Fibroblast of villous mesenchyme (primary cell): Measurements from ENCODE around the gene KCNH3. TPM values are rescaled to one million over a fixed set of nuclear protein-coding genes. Genes with fewer than 3 reads are reported as not detected.

Source experiments
- DNase-seq: peaks from one replicate; pipeline ENCODE4 v3.0.0-alpha.2; 2010; ENCODE audit warnings: low read depth
- H3K4me3 ChIP-seq: 2 replicates; pipeline ENCODE4 v1.5.1; 2011; ENCODE audit warnings: low read depth, mild to moderate bottlenecking, low read length
- total RNA-seq: library from RNA; depleted of rRNA; stranded (reverse); fragments of >200 nt; gene quantifications from 2 replicates; pipeline ENCODE4 v1.2.3, GENCODE V29; 2012
- TF ChIP-seq, protein P1 (sequence below): IDR thresholded peaks from 2 replicates; pipeline ENCODE4 v1.5.1; 2012; ENCODE audit warnings: low read depth, mild to moderate bottlenecking, low read length; ENCODE audit not compliant: insufficient read depth

The KCNH3 gene
- total RNA-seq, 1 donor, result under 0.01 TPM

DNA sequence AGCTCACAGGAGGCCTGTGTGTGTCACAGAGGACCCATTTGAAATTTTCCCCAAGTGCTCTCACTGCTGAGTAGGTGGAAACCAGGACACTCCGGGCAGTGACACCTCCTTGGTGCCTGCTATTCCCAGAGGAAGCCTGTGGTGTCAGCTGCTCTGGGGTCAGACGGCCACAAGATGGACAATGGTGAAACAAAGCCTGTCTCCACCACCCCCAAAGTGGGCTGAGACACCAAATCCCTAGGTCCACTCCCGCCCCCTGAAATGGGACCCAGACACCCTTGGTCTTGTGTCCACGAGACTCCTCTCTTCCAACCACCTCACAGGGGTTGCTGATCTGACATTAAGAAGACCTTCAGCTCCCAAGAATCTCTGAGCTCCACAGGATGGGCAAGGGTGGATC is 7.0 kb downstream of the KCNH3 start:
- TF ChIP-seq, protein P1, sequence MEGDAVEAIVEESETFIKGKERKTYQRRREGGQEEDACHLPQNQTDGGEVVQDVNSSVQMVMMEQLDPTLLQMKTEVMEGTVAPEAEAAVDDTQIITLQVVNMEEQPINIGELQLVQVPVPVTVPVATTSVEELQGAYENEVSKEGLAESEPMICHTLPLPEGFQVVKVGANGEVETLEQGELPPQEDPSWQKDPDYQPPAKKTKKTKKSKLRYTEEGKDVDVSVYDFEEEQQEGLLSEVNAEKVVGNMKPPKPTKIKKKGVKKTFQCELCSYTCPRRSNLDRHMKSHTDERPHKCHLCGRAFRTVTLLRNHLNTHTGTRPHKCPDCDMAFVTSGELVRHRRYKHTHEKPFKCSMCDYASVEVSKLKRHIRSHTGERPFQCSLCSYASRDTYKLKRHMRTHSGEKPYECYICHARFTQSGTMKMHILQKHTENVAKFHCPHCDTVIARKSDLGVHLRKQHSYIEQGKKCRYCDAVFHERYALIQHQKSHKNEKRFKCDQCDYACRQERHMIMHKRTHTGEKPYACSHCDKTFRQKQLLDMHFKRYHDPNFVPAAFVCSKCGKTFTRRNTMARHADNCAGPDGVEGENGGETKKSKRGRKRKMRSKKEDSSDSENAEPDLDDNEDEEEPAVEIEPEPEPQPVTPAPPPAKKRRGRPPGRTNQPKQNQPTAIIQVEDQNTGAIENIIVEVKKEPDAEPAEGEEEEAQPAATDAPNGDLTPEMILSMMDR, result no peak
- DNase-seq, result no peak
- no peak overlapping the region for H3K4me3 ChIP-seq

DNA sequence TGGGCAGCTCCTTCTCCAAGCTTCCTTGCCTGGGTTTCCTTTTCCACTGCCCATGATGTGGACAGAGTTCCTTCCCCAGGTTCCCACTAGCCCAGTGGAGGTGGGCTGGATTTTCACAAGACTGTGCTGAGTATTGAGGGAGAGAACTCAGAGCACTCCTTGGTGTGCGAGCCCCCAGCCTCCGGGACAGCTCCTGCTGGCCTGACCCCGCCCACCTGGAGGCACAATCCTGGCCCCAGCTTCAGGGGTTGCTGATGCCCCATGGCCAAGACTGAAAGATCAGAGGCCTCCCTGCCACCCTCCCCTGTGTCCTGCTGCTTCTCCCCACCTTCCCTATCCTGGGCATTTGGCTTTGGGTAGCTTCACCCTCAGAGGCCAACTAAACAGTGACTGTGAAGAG is 7.7 kb downstream of the KCNH3 start:
- DNase-seq, result no peak

DNA sequence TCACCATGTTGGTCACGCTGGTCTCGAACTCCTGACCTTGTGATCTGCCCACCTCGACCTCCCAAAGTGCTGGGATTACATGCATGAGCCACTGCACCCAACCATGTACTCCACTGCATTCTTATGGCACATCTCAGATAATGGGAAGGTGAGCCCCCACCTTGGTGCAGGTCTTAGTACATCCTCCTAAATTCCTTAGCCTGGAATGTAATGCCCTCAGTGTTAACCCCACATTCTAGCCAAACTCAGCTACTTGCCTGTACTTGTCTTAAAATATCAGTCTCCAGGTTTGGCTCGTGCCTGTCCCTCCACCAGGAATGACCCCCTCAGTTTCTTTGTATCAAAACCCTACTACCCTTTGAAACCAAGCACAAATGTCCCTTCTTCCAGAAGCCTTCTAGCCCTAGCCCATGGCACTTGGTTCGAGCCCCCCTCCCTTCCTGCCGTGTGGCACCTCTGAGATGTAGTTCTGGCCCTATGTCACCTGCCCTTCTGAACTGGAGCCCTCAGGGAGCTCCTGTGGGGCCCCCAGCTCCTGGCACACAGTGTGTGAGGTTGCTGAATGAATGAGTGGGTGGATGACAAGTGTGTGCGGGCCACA is 8.4 kb downstream of the KCNH3 start:
- TF ChIP-seq, protein P1, result no peak
- DNase-seq, result no peak
- H3K4me3 ChIP-seq, result no peak overlapping the region

More for the DNA sequence above, 7.7 kb downstream of the KCNH3 start:
- TF ChIP-seq, protein P1, result no peak
- no peak overlapping the region for H3K4me3 ChIP-seq

DNA sequence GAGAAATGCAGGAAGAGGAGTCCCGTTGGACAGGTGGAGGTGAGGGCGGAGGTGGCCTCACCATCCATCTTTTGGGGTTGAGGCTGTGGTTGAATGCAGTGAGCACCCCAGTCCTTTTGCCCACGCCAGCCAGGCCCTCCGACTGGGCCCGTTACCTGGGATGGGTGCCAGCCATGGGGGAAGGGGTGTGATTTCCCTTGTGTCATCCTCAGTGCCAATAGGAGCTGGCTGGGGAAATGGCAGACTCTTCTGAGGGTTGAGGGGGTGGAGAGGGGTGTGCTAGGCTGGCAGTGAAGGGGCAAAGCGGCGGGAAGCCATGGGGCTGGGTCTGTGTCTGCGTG is 9.6 kb downstream of the KCNH3 start:
- TF ChIP-seq, protein P1, result no peak
- peak overlapping the region; percentile 35 for H3K4me3 ChIP-seq

DNA sequence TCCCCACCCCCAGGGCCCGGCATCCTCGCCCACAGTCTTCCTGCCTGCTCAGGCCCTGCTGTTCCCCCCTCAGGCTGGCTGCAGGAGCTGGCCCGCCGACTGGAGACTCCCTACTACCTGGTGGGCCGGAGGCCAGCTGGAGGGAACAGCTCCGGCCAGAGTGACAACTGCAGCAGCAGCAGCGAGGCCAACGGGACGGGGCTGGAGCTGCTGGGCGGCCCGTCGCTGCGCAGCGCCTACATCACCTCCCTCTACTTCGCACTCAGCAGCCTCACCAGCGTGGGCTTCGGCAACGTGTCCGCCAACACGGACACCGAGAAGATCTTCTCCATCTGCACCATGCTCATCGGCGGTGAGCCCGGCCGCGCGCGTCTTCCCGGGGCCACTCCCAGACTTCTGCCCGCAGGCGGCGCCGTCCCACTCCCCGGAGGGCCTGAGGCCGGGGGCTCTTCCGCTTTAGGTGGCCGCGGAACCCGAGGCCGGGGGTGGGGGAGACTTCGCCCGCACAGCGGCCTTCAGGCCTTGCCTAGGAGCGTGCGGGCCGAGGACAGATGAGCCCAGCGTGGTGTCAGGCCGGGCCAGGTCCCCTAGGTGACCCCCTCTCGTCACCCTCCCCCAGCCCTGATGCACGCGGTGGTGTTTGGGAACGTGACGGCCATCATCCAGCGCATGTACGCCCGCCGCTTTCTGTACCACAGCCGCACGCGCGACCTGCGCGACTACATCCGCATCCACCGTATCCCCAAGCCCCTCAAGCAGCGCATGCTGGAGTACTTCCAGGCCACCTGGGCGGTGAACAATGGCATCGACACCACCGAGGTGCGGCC is 10.2 kb downstream of the KCNH3 start:
- DNase-seq, result peak; percentile 17
- peak overlapping the region; percentile 35 for H3K4me3 ChIP-seq
- TF ChIP-seq, protein P1, result peak; percentile 52

More for the DNA sequence above, 9.6 kb downstream of the KCNH3 start:
- DNase-seq, result no peak

DNA sequence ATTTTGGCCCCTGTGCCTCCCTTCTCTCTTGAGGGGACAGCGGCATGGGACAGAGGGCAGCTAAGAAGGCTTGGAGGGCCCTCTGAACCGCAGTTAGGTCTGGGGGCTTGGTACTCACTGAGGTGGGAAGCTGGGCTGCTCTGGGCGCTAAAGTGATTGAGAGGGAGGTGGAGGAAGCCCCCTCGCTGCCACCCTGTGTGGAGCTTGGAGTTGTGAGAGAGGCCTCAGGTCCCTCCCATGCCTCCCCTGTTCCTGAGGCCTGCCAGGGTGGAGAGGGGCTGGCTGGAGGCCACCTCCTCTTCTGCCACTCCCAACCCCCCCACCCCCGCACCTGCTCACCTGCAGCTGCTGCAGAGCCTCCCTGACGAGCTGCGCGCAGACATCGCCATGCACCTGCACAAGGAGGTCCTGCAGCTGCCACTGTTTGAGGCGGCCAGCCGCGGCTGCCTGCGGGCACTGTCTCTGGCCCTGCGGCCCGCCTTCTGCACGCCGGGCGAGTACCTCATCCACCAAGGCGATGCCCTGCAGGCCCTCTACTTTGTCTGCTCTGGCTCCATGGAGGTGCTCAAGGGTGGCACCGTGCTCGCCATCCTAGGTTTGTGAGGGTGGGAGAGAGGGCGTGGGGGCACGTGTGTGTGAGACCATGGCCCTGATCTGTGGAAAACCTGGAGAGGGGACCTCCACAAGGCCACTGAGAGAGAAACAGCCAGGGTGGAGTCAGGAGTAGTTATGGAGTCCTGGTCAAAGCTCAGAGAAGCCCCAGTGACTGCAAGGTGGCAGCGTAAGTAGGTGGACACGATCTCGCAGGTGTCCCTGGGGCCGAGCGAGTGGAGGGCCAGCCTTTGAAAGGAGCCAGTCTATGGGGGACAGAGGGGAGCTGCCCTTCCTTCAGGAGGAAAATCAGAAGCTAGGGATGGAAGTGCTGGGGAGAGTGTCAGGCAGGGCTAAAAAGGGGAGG is 11.2 kb downstream of the KCNH3 start:
- DNase-seq, result no peak
- no peak overlapping the region for H3K4me3 ChIP-seq
- TF ChIP-seq, protein P1, result no peak
